H1 (cell line): ENCODE data around the gene STARD3NL. TPM values are rescaled to one million over a fixed set of nuclear protein-coding genes. Genes with fewer than 3 reads are reported as not detected.

Experiments used
- CTCF ChIA-PET: fragments of 300-600 bp; sonication (Branson Sonifier 250); formaldehyde crosslinking; loops from one replicate; lab custom pipeline; 2021; ENCODE audit not compliant: partially characterized antibody; lab: Charles Lee
- POLR2A ChIA-PET: fragments of 300-600 bp; sonication (Branson Sonifier 250); formaldehyde crosslinking; loops from one replicate; lab custom pipeline; 2021; ENCODE audit warnings: inconsistent platforms; ENCODE audit not compliant: partially characterized antibody; lab: Charles Lee
- DNase-seq, 2 experiments: peaks; one replicate each; pipeline versions ENCODE4 v3.0.0 to v3.0.0-alpha.2; 2010 to 2022; ENCODE audit warnings: low spot score in 2 of 2, low read depth in 1 of 2, mixed read lengths in 1 of 2
- FAIRE-seq: peaks from 2 replicates; lab custom pipeline; 2011; peaks lifted over from hg19 to GRCh38; lab: Jason Lieb, UNC
- H2AFZ ChIP-seq: 2 replicates; pipeline ENCODE4 v1.8.1; 2012; ENCODE audit warnings: low read length, inconsistent platforms
- H2AK5ac ChIP-seq: 2 replicates; pipeline ENCODE4 v1.6.1; 2013; ENCODE audit warnings: low read depth, low read length
- H2BK120ac ChIP-seq: replicated peaks from 2 replicates; pipeline ENCODE3; 2013; ENCODE audit warnings: low read depth, low read length, inconsistent platforms
- H2BK12ac ChIP-seq: 2 replicates; pipeline ENCODE4 v1.6.1; 2013; ENCODE audit warnings: low read depth, low read length
- H2BK15ac ChIP-seq: 2 replicates; pipeline ENCODE4 v1.6.1; 2013; ENCODE audit warnings: low read length
- H2BK20ac ChIP-seq: 2 replicates; pipeline ENCODE4 v1.6.1; 2013; ENCODE audit warnings: low read length
- H2BK5ac ChIP-seq: 2 replicates; pipeline ENCODE4 v1.6.1; 2013; ENCODE audit warnings: low read depth, low read length
- H3K14ac ChIP-seq: 2 replicates; pipeline ENCODE4 v1.6.1; 2013; ENCODE audit warnings: inconsistent platforms; ENCODE audit not compliant: insufficient read length
- H3K18ac ChIP-seq: 2 replicates; pipeline ENCODE4 v1.6.1; 2013; ENCODE audit warnings: low read length; ENCODE audit errors: extremely low read depth
- H3K23ac ChIP-seq: 2 replicates; pipeline ENCODE4 v1.6.1; 2013; ENCODE audit warnings: inconsistent platforms; ENCODE audit not compliant: insufficient read length
- H3K23me2 ChIP-seq: 2 replicates; pipeline ENCODE4 v1.6.1; 2013; ENCODE audit warnings: low read depth, low read length
- H3K27ac ChIP-seq: 2 replicates; pipeline ENCODE4 v1.6.1; 2011; ENCODE audit warnings: low read depth, low read length, inconsistent platforms
- H3K27me3 ChIP-seq, 4 experiments: replicated peaks in 1 of 4; 1 replicate in 1 of 4; 2 replicates in 3 of 4; pipeline versions ENCODE4 v1.6.1 to v1.8.1; 2011 to 2013; ENCODE audit warnings: low read length in 3 of 4, mild to moderate bottlenecking in 3 of 4, inconsistent platforms in 2 of 4, mixed read lengths in 2 of 4, moderate library complexity in 1 of 4; ENCODE audit not compliant: control insufficient read depth in 3 of 4, insufficient read depth in 3 of 4; ENCODE audit errors: extremely low read depth in 1 of 4
- H3K36me3 ChIP-seq, 4 experiments: 2 replicates each; pipeline versions ENCODE4 v1.6.1 to v1.8.1; 2011 to 2013; ENCODE audit warnings: mild to moderate bottlenecking in 4 of 4, low read length in 3 of 4, moderate library complexity in 2 of 4, control low read depth in 1 of 4, inconsistent platforms in 1 of 4; ENCODE audit not compliant: insufficient read depth in 4 of 4, control insufficient read depth in 2 of 4
- H3K4ac ChIP-seq: replicated peaks from 2 replicates; pipeline ENCODE3; 2013; ENCODE audit warnings: low read length, low read depth, mixed read lengths, inconsistent platforms; ENCODE audit not compliant: insufficient read length
- H3K4me1 ChIP-seq, 4 experiments: replicated peaks in 1 of 4; 1 replicate in 1 of 4; 2 replicates in 3 of 4; pipeline versions ENCODE4 v1.6.1 to v1.8.1; 2011 to 2013; ENCODE audit warnings: low read length in 3 of 4, inconsistent platforms in 2 of 4, mixed read lengths in 1 of 4; ENCODE audit not compliant: insufficient read depth in 4 of 4, control insufficient read depth in 3 of 4
- H3K4me2 ChIP-seq, 2 experiments: 2 replicates each; pipeline versions ENCODE4 v1.6.1 to v1.8.1; 2011 to 2013; ENCODE audit warnings: low read depth in 2 of 2, low read length in 2 of 2, control low read depth in 1 of 2, inconsistent platforms in 1 of 2, mild to moderate bottlenecking in 1 of 2; ENCODE audit not compliant: insufficient read depth in 1 of 2
- H3K4me3 ChIP-seq, 4 experiments: fragments of 200-600, 300-600 bp in 1 of 4; sonication (generic), shearing (Covaris generic), sonication (Bioruptor Twin) in 1 of 4; 2 replicates each; pipeline versions ENCODE4 v1.5.1 to v1.8.1; 2011 to 2016; ENCODE audit warnings: low read length in 4 of 4, low read depth in 3 of 4, control low read depth in 2 of 4, inconsistent platforms in 2 of 4, mild to moderate bottlenecking in 2 of 4, mixed read lengths in 1 of 4, moderate library complexity in 1 of 4; ENCODE audit not compliant: insufficient read depth in 2 of 4; ENCODE audit errors: extremely low read depth in 1 of 4
- H3K56ac ChIP-seq: replicated peaks from 2 replicates; pipeline ENCODE3; 2013; ENCODE audit warnings: low read depth, mild to moderate bottlenecking, mixed read lengths, low read length, inconsistent platforms; ENCODE audit not compliant: insufficient read length
- H3K79me1 ChIP-seq: 2 replicates; pipeline ENCODE4 v1.6.1; 2013; ENCODE audit warnings: low read depth, low read length, control low read depth
- H3K79me2 ChIP-seq, 2 experiments: 2 replicates each; pipeline versions ENCODE4 v1.6.1 to v1.8.1; 2012 to 2013; ENCODE audit warnings: low read length in 2 of 2, mild to moderate bottlenecking in 2 of 2, inconsistent platforms in 1 of 2; ENCODE audit not compliant: insufficient read depth in 2 of 2, control insufficient read depth in 1 of 2
- H3K9ac ChIP-seq, 4 experiments: replicated peaks in 1 of 4; 1 replicate in 1 of 4; 2 replicates in 3 of 4; pipeline versions ENCODE4 v1.6.1 to v1.8.1; 2011 to 2013; ENCODE audit warnings: low read depth in 3 of 4, low read length in 3 of 4, control low read depth in 2 of 4, mild to moderate bottlenecking in 2 of 4, moderate library complexity in 2 of 4, inconsistent platforms in 1 of 4; ENCODE audit errors: extremely low read depth in 1 of 4
- H3K9me3 ChIP-seq, 2 experiments: 2 replicates each; pipeline versions ENCODE4 v1.6.1 to v1.8.1; 2012 to 2013; ENCODE audit warnings: mild to moderate bottlenecking in 2 of 2, moderate library complexity in 2 of 2, control low read depth in 1 of 2, inconsistent platforms in 1 of 2, low read depth in 1 of 2, low read length in 1 of 2, mixed read lengths in 1 of 2; ENCODE audit not compliant: insufficient read depth in 2 of 2
- H4K20me1 ChIP-seq, 2 experiments: replicated peaks in 1 of 2; 2 replicates each; pipeline versions ENCODE3 to v1.8.1; 2011 to 2013; ENCODE audit warnings: inconsistent platforms in 2 of 2, low read length in 2 of 2, mild to moderate bottlenecking in 1 of 2; ENCODE audit not compliant: insufficient read depth in 2 of 2, control insufficient read depth in 1 of 2
- H4K5ac ChIP-seq: 2 replicates; pipeline ENCODE4 v1.6.1; 2013; ENCODE audit warnings: low read length, low read depth, mixed read lengths, inconsistent platforms; ENCODE audit not compliant: insufficient read length
- H4K8ac ChIP-seq: 2 replicates; pipeline ENCODE4 v1.8.0; 2013; ENCODE audit warnings: mild to moderate bottlenecking, moderate library complexity, low read length, inconsistent platforms; ENCODE audit not compliant: insufficient read depth; ENCODE audit errors: extremely low read depth
- H4K91ac ChIP-seq: replicated peaks from 2 replicates; pipeline ENCODE3; 2013; ENCODE audit warnings: low read length, mixed read lengths, inconsistent platforms; ENCODE audit not compliant: insufficient read length
- ATF3 ChIP-seq: IDR thresholded peaks from 2 replicates; pipeline ENCODE4 v1.6.1; 2011; ENCODE audit warnings: low read depth, mild to moderate bottlenecking, low read length; ENCODE audit not compliant: insufficient read depth
- CEBPB ChIP-seq: IDR thresholded peaks from 2 replicates; pipeline ENCODE4 v1.6.1; 2012; ENCODE audit warnings: low read depth, low read length
- CHD1 ChIP-seq: IDR thresholded peaks from 2 replicates; pipeline ENCODE4 v1.6.1; 2012; ENCODE audit warnings: low read depth, low read length, improper control_type of control experiment
- CHD2 ChIP-seq: IDR thresholded peaks from 2 replicates; pipeline ENCODE4 v1.6.1; 2012; ENCODE audit warnings: low read length, improper control_type of control experiment
- EGR1 ChIP-seq: IDR thresholded peaks from 2 replicates; pipeline ENCODE4 v1.6.1; 2011; ENCODE audit warnings: low read depth, low read length, borderline replicate concordance
- GTF2F1 ChIP-seq: IDR thresholded peaks from 2 replicates; pipeline ENCODE4 v1.6.1; 2012; ENCODE audit warnings: low read depth, low read length, improper control_type of control experiment, borderline replicate concordance
- HDAC2 ChIP-seq, 2 experiments: fragments of 300-600 bp in 1 of 2; sonication (generic) in 1 of 2; IDR thresholded peaks; 2 replicates each; pipeline ENCODE4 v1.6.1; 2011 to 2012; ENCODE audit warnings: low read depth in 2 of 2, low read length in 2 of 2, mild to moderate bottlenecking in 2 of 2, moderate library complexity in 2 of 2, borderline replicate concordance in 1 of 2, inconsistent platforms in 1 of 2
- POLR2AphosphoS5 ChIP-seq: IDR thresholded peaks from 2 replicates; pipeline ENCODE4 v1.6.1; 2011; ENCODE audit warnings: low read depth, low read length
- RBBP5 ChIP-seq: IDR thresholded peaks from 2 replicates; pipeline ENCODE4 v1.7.1; 2012; ENCODE audit warnings: low read depth, mild to moderate bottlenecking, inconsistent platforms, low read length, moderate library complexity, borderline replicate concordance
- SAP30 ChIP-seq: fragments of 300-600 bp; sonication (generic); IDR thresholded peaks from 2 replicates; pipeline ENCODE4 v1.7.1; 2012; ENCODE audit warnings: low read length, moderate library complexity, mild to moderate bottlenecking, inconsistent platforms; ENCODE audit not compliant: insufficient read depth, insufficient replicate concordance
- SIRT6 ChIP-seq: IDR thresholded peaks from one replicate; pipeline ENCODE4 v1.7.1; 2012; ENCODE audit warnings: low read length, inconsistent platforms
- SP2 ChIP-seq: IDR thresholded peaks from 2 replicates; pipeline ENCODE4 v1.6.1; 2012; ENCODE audit warnings: mild to moderate bottlenecking, low read length, inconsistent platforms
- SP4 ChIP-seq: IDR thresholded peaks from 2 replicates; pipeline ENCODE4 v1.6.1; 2012; ENCODE audit warnings: low read length, inconsistent platforms
- TCF12 ChIP-seq: IDR thresholded peaks from 2 replicates; pipeline ENCODE4 v1.6.1; 2011; ENCODE audit warnings: low read depth, mild to moderate bottlenecking, low read length
- TEAD4 ChIP-seq: IDR thresholded peaks from 2 replicates; pipeline ENCODE4 v1.6.1; 2012; ENCODE audit warnings: low read depth, low read length, inconsistent platforms, mixed read lengths
- YY1 ChIP-seq: IDR thresholded peaks from 2 replicates; pipeline ENCODE4 v1.6.1; 2011; ENCODE audit warnings: low read depth, mild to moderate bottlenecking, low read length
- WGBS, 2 experiments: shearing (Covaris generic) in 1 of 2; methylation state at CpG; one replicate each; pipeline versions ENCODE4 v1.1.6 to v1.1.7; 2013 to 2015; ENCODE audit warnings: low lambda C conversion rate in 2 of 2, mixed read lengths in 2 of 2, inconsistent platforms in 1 of 2, low coverage in 1 of 2, missing lambda C conversion rate in 1 of 2; ENCODE audit not compliant: insufficient replicate concordance in 2 of 2, insufficient coverage in 1 of 2, insufficient read length in 1 of 2; ENCODE audit errors: extremely low coverage in 1 of 2, missing lambda C conversion rate in 1 of 2; 5-methylcytosine and 5-hydroxymethylcytosine counted together
- polyA plus RNA-seq, 7 experiments: library from polyadenylated mRNA; depleted of rRNA in 3 of 7; stranded (reverse) in 5 of 7; unstranded in 2 of 7; fragments of >200 nt in 5 of 7; fragments of 200-250 nt in 2 of 7; gene quantifications; 1 replicate in 5 of 7; 2 replicates in 1 of 7; 4 replicates in 1 of 7; pipeline versions ENCODE4 v1.2.1 to v1.2.3, GENCODE V29; 2011 to 2013; ENCODE audit warnings: missing spikeins in 2 of 7, mixed read lengths in 2 of 7
- total RNA-seq: library from RNA; stranded (reverse); fragmentation: NEBNext Ultra II Directional; extraction: Animal tissue kit (Norgen Biotek cat#: 25700); gene quantifications from 2 replicates; pipeline ENCODE4 v1.2.1, GENCODE V29; 2021

The STARD3NL gene
- total and polyA plus RNA-seq, 2 of the 8 experiments (the other 6 are each of a cell fraction or from before 2014, with no cell fraction given), result 27.1 to 40.5 TPM

GRCh38 chr7:38257350-38257677 is 79.3 kb downstream of the STARD3NL start:
- H4K91ac ChIP-seq, result no peak overlapping the region
- no peak overlapping the region for H3K9ac ChIP-seq
- H3K9me3 ChIP-seq, result no peaks in the 10 kb centered on the region
- H2BK5ac ChIP-seq, result no peak overlapping the region
- H3K4me1 ChIP-seq, result no peaks in the 10 kb centered on the region
- no peaks in the 10 kb centered on the region for H3K79me1 ChIP-seq
- H3K79me2 ChIP-seq, result no peaks in the 10 kb centered on the region
- H2BK20ac ChIP-seq, result no peak overlapping the region
- ChIA-PET CTCF (interaction anchor here (1.0 to 1.1 kb wide), 2 partner anchors 42 to 78 kb away, joined by 3 read pairs; no protein-coding TSS in a partner anchor), POLR2A (no interaction called here)
- no peak overlapping the region for H2BK12ac ChIP-seq
- no peaks in the 10 kb centered on the region for H3K36me3 ChIP-seq
- no peak overlapping the region for H2BK120ac ChIP-seq
- no peak overlapping the region for H3K56ac ChIP-seq
- 90% methylated on average over 2 of the region's 2 CpGs; no CpG with 5 or more reads in 1 of the 2 experiments for WGBS, 2 experiments
- H2BK15ac ChIP-seq, result no peak overlapping the region
- no peaks in the 10 kb centered on the region for H3K23me2 ChIP-seq
- DNase-seq (no peak), FAIRE-seq (no peak)
- H3K18ac ChIP-seq, result no peak overlapping the region
- no peak overlapping the region for H3K4me3 ChIP-seq
- H3K4ac ChIP-seq, result no peak overlapping the region
- no peak overlapping the region for H3K23ac ChIP-seq
- H2AK5ac ChIP-seq, result no peak overlapping the region
- H4K5ac ChIP-seq, result no peak overlapping the region
- no peaks in the 10 kb centered on the region for H3K27me3 ChIP-seq
- H4K8ac ChIP-seq, result no peak overlapping the region
- no peak overlapping the region for H3K4me2 ChIP-seq
- H2AFZ ChIP-seq, result no peak overlapping the region
- H3K27ac ChIP-seq, result no peak overlapping the region
- no peak overlapping the region for H3K14ac ChIP-seq
- no peaks in the 10 kb centered on the region for H4K20me1 ChIP-seq
- TF ChIP-seq SP4 (no peak), YY1 (no peak), RBBP5 (no peak), EGR1 (no peak), CHD2 (no peak), SP2 (no peak), TCF12 (no peak), ATF3 (no peak), CHD1 (no peak), SAP30 (no peak), POLR2AphosphoS5 (no peak), TEAD4 (no peak), HDAC2 (IDR thresholded peaks at IDR 0.05; ENCODE audit: borderline replicate concordance in 1 of 2, low read depth in 2 of 2, low read length in 2 of 2) (no peak), SIRT6 (no peak), GTF2F1 (no peak), CEBPB (no peak)
